Calu3 (cell line): ENCODE results near the gene IQCC. TPM values are rescaled to one million over a fixed set of nuclear protein-coding genes. Genes with fewer than 3 reads are reported as not detected.

ENCODE experiments used
- BruUV-seq: library from RNA; stranded (reverse); fragments of 400-500 nt; replicated peaks from 2 replicates; lab custom pipeline; 2021; lab: Mats Ljungman, UMichigan
- CTCF ChIA-PET: fragments of 300-600 bp; sonication (Branson Sonifier 250); formaldehyde crosslinking; loops from one replicate; lab custom pipeline; 2022; ENCODE audit warnings: antibody characterized with exemption; lab: Charles Lee
- DNase-seq: peaks from one replicate; pipeline ENCODE4 v3.0.0; 2022
- H3K27ac Mint-ChIP-seq: one replicate; pipeline ENCODE4 v1.8.0; 2022; ENCODE audit warnings: mixed read lengths; ENCODE audit not compliant: unreplicated experiment
- H3K27me3 Mint-ChIP-seq: one replicate; pipeline ENCODE4 v1.8.0; 2022; ENCODE audit warnings: mixed read lengths; ENCODE audit not compliant: unreplicated experiment
- H3K36me3 Mint-ChIP-seq: one replicate; pipeline ENCODE4 v1.8.0; 2022; ENCODE audit warnings: mild to moderate bottlenecking, moderate library complexity, mixed read lengths; ENCODE audit not compliant: insufficient read depth, unreplicated experiment
- H3K4me1 Mint-ChIP-seq: one replicate; pipeline ENCODE4 v1.8.0; 2022; ENCODE audit warnings: mild to moderate bottlenecking, low read depth, mixed read lengths; ENCODE audit not compliant: unreplicated experiment
- H3K4me3 Mint-ChIP-seq: one replicate; pipeline ENCODE4 v1.8.0; 2022; ENCODE audit warnings: mild to moderate bottlenecking, low read depth, moderate library complexity, mixed read lengths; ENCODE audit not compliant: unreplicated experiment
- H3K9me3 Mint-ChIP-seq: one replicate; pipeline ENCODE4 v1.8.0; 2022; ENCODE audit warnings: low read depth, mixed read lengths; ENCODE audit not compliant: unreplicated experiment
- CTCF ChIP-seq: fragments of 200-600 bp; IDR thresholded peaks from one replicate; pipeline ENCODE4 v1.8.0; 2022; ENCODE audit warnings: antibody characterized with exemption; ENCODE audit not compliant: unreplicated experiment
- intact Hi-C: fragments of 100-400 bp; cut with micrococcal nuclease; formaldehyde crosslinking; loops from one replicate; pipeline ENCODE4 v1.10.0; 2022; ENCODE audit not compliant: unreplicated experiment
- total RNA-seq: library from RNA; stranded (reverse); gene quantifications from 2 replicates; pipeline ENCODE4 v1.2.3, GENCODE V29; 2022

IQCC gene
- total RNA-seq, 1 experiment from 2014 or later = 7.6 TPM

DNA sequence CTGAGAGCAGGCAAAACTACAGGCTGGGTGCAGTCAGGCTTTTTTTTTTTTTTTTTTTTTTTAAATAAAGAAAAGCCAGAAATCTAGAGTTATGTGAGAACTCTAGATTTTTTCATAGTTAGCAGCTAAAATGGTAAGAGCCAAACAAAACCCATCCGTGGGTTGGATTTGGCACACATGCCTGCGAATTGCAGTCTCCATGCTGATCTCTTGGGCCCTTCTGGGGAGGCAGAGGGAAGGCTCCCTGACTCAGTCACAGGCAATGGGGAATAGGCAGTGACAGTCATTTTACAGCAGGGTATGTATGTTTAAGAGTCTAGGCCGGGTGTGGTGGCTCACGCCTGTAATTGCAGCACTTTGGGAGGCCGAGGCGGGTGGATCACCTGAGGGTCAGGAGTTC lies 23.4 kb upstream of the IQCC start:
- intact Hi-C loops = no loop called here
- Mint-ChIP-seq H3K4me1 (peaks cover 38% of the 10 kb centered on the region), H3K27me3 (no peaks in the 10 kb centered on the region), H3K27ac (no peak overlapping the region), H3K36me3 (peaks cover 60% of the 10 kb centered on the region), H3K9me3 (no peaks in the 10 kb centered on the region), H3K4me3 (no peak overlapping the region)
- no peak for TF ChIP-seq CTCF
- BruUV-seq = no TSS peak
- DNase-seq = no peak
- CTCF ChIA-PET = interaction anchor here (0.6 kb wide), 1 partner anchor 220 kb away, joined by 5 read pairs; no protein-coding TSS in a partner anchor

GRCh38 chr1:32184650-32185049 lies 20.8 kb upstream of the IQCC start:
- Mint-ChIP-seq H3K4me1 (peaks cover 38% of the 10 kb centered on the region), H3K4me3 (no peak overlapping the region), H3K36me3 (peaks cover 65% of the 10 kb centered on the region), H3K9me3 (no peaks in the 10 kb centered on the region), H3K27ac (no peak overlapping the region), H3K27me3 (no peaks in the 10 kb centered on the region)
- no peak for TF ChIP-seq CTCF
- intact Hi-C loops = no loop called here
- CTCF ChIA-PET = no interaction called here
- no peak for DNase-seq
- BruUV-seq = no TSS peak

- H3K27ac Mint-ChIP-seq = peak overlapping the region; percentile 32
- TF ChIP-seq CTCF = no peak
- no peak overlapping the region for H3K4me3 Mint-ChIP-seq
- no peaks in the 10 kb centered on the region for H3K27me3 Mint-ChIP-seq
- peaks cover 62% of the 10 kb centered on the region for H3K36me3 Mint-ChIP-seq
- H3K4me1 Mint-ChIP-seq = peaks cover 27% of the 10 kb centered on the region
- H3K9me3 Mint-ChIP-seq = no peaks in the 10 kb centered on the region
- CTCF ChIA-PET = no interaction called here
- intact Hi-C loops = no loop called here
- DNase-seq = no peak
- BruUV-seq = no TSS peak
Observed at GRCh38 chr1:32186077-32186476, 19.4 kb upstream of the IQCC start.

DNA sequence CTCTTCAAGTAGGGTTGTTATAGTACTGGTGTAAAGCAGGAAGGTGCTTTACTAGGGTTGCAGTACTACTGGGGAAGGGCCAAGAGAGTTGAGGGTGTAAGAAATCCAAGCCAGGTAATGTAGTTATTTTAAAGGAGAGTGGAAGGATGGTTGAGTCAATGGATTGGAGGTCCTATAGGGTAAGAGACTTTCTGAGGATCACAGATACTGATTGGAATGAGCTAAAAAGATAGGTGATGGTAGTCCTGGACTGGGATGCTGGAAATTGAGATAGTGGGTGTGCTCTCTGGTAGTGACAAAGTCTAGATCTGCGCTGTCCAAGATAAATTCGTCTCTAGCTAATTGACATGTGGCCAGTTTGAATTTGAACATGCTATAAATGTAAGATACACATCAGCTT lies 19.0 kb upstream of the IQCC start:
- DNase-seq = no peak
- peaks cover 62% of the 10 kb centered on the region for H3K36me3 Mint-ChIP-seq
- peaks cover 23% of the 10 kb centered on the region for H3K4me1 Mint-ChIP-seq
- no peak for TF ChIP-seq CTCF
- no peaks in the 10 kb centered on the region for H3K27me3 Mint-ChIP-seq
- BruUV-seq = no TSS peak
- no peak overlapping the region for H3K4me3 Mint-ChIP-seq
- intact Hi-C loops = no loop called here
- H3K27ac Mint-ChIP-seq = peak overlapping the region; percentile 32
- CTCF ChIA-PET = interaction anchor here (0.5 kb wide), 1 partner anchor 14 kb away, joined by 4 read pairs; no protein-coding TSS in a partner anchor
- H3K9me3 Mint-ChIP-seq = no peaks in the 10 kb centered on the region
